AG04449 (cell line): ENCODE data around the gene SERPINE1.

Experiments used
- CTCF ChIA-PET: fragments of 350-600 bp; formaldehyde crosslinking; extraction: SDS; loops from one replicate; lab custom pipeline; 2021; ENCODE audit warnings: antibody characterized with exemption; lab: Yijun Ruan, JAX
- POLR2A ChIA-PET: fragments of 400-600, 350-600 bp; formaldehyde crosslinking; extraction: SDS; loops from one replicate; lab custom pipeline; 2020; ENCODE audit warnings: antibody characterized with exemption, inconsistent platforms; lab: Yijun Ruan, JAX
- DNase-seq: peaks from one replicate; pipeline ENCODE4 v3.0.0-alpha.2; 2010; ENCODE audit warnings: low read depth, low spot score
- H3K4me3 ChIP-seq: 2 replicates; pipeline ENCODE4 v1.5.1; 2011; ENCODE audit warnings: low read depth, mild to moderate bottlenecking, control low read depth, low read length
- CTCF ChIP-seq: IDR thresholded peaks from one replicate; pipeline ENCODE4 v1.5.1; 2011; ENCODE audit warnings: mild to moderate bottlenecking, moderate library complexity, low read length, control low read depth, inconsistent platforms; ENCODE audit not compliant: insufficient read depth; ENCODE audit errors: missing control alignments

Gene SERPINE1

GRCh38 chr7:101137651-101138212 lies 10.8 kb downstream of the SERPINE1 start:
- POLR2A ChIA-PET = interaction anchor here (0.6 to 5.3 kb wide), 8 partner anchors 11 to 248 kb away, joined by 3 to 61 read pairs (median 5); partner anchors contain the start of genes SERPINE1, TRIM56 and UFSP1

GRCh38 chr7:101138213-101138870 lies 11.4 kb downstream of the SERPINE1 start:
- CTCF ChIA-PET = interaction anchor here (1.0 to 3.3 kb wide), 8 partner anchors 10 to 153 kb away, joined by 3 to 18 read pairs (median 4); no protein-coding TSS in a partner anchor
- peak; percentile 87 for DNase-seq
- POLR2A ChIA-PET = interaction anchor here (0.6 to 5.3 kb wide), 10 partner anchors 11 to 249 kb away, joined by 3 to 61 read pairs (median 5); partner anchors contain the start of genes SERPINE1, TRIM56 and UFSP1
- H3K4me3 ChIP-seq = no peak overlapping the region
- TF ChIP-seq CTCF = peak; percentile 70

More at GRCh38 chr7:101137651-101138212, 10.8 kb downstream of the SERPINE1 start:
- H3K4me3 ChIP-seq = no peak overlapping the region; the same call in 1 of the 2 replicates
- CTCF ChIA-PET = interaction anchor here (1.0 to 3.3 kb wide), 8 partner anchors 9 to 153 kb away, joined by 3 to 18 read pairs (median 4); no protein-coding TSS in a partner anchor
- TF ChIP-seq CTCF = no peak
- DNase-seq = no peak

GRCh38 chr7:101140339-101140699 lies 13.4 kb downstream of the SERPINE1 start:
- TF ChIP-seq CTCF = no peak
- POLR2A ChIA-PET = interaction anchor here (0.6 to 5.3 kb wide), 8 partner anchors 13 to 55 kb away, joined by 3 to 61 read pairs (median 4); partner anchors contain the start of genes SERPINE1 and TRIM56
- DNase-seq = no peak
- CTCF ChIA-PET = interaction anchor here (1.3 to 10.9 kb wide), 8 partner anchors 45 to 141 kb away, joined by 3 to 353 read pairs (median 8); partner anchors contain the start of genes FIS1, PLOD3, TRIM56 and ZNHIT1
- H3K4me3 ChIP-seq = no peak overlapping the region

GRCh38 chr7:101140746-101141382 lies 14.0 kb downstream of the SERPINE1 start:
- no peak for DNase-seq
- CTCF ChIA-PET = interaction anchor here (1.0 to 10.9 kb wide), 11 partner anchors 12 to 141 kb away, joined by 3 to 353 read pairs (median 7); partner anchors contain the start of genes AP1S1, FIS1, PLOD3 and TRIM56
- no peak overlapping the region for H3K4me3 ChIP-seq
- no peak for TF ChIP-seq CTCF
- POLR2A ChIA-PET = interaction anchor here (0.6 to 5.3 kb wide), 6 partner anchors 14 to 80 kb away, joined by 3 to 61 read pairs (median 4); partner anchors contain the start of genes SERPINE1 and TRIM56

GRCh38 chr7:101151908-101152651 lies 25.2 kb downstream of the SERPINE1 start:
- TF ChIP-seq CTCF = no peak
- POLR2A ChIA-PET = interaction anchor here (0.5 to 1.3 kb wide), 3 partner anchors 10 to 240 kb away, joined by 3 to 6 read pairs (median 3); partner anchors contain the start of gene SERPINE1

More at GRCh38 chr7:101151908-101152651, 25.2 kb downstream of the SERPINE1 start:
- CTCF ChIA-PET = interaction anchor here (0.9 to 8.7 kb wide), 7 partner anchors 8 to 139 kb away, joined by 4 to 59 read pairs (median 7); partner anchors contain the start of genes FIS1, PLOD3 and ZNHIT1
- no peak for DNase-seq
- no peak overlapping the region for H3K4me3 ChIP-seq
